ENCODE results near the gene CSRP2. TPM values are rescaled to one million over a fixed set of nuclear protein-coding genes. Genes with fewer than 3 reads are reported as not detected.

CSRP2 gene
- total and polyA plus RNA-seq, 9 donors = 7.8 to 64.5 (median 16.6) TPM

DNA sequence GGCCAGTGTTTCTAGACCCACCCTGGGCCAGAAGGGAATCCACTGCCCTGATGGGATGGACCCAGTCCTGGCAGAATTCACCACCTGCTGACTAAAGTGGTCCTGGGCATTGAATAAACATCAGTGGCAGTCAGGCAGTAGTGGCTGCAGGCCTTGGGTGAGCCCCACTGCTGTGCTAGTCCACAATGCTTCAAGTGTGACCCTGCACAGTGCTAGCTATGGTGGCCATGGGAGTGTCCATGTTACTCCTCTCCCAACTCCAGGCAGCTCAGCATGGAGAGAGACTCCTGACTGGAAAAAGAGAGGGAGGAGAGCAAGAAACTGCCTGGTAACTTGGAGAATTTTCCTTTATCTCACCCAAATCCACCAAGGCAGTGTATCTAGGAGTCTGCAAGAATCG is 17.5 kb upstream of the CSRP2 start:
- H3K4me3 ChIP-seq = no peak overlapping the region
- DNase-seq = no peak
- H3K9me3 ChIP-seq = no peaks in the 10 kb centered on the region
- H3K27me3 ChIP-seq = no peaks in the 10 kb centered on the region
- no peak for TF ChIP-seq EP300 (IDR thresholded peaks at IDR 0.05)
- TF ChIP-seq POLR2A (IDR thresholded peaks at IDR 0.05) = no peak
- TF ChIP-seq, protein P1, sequence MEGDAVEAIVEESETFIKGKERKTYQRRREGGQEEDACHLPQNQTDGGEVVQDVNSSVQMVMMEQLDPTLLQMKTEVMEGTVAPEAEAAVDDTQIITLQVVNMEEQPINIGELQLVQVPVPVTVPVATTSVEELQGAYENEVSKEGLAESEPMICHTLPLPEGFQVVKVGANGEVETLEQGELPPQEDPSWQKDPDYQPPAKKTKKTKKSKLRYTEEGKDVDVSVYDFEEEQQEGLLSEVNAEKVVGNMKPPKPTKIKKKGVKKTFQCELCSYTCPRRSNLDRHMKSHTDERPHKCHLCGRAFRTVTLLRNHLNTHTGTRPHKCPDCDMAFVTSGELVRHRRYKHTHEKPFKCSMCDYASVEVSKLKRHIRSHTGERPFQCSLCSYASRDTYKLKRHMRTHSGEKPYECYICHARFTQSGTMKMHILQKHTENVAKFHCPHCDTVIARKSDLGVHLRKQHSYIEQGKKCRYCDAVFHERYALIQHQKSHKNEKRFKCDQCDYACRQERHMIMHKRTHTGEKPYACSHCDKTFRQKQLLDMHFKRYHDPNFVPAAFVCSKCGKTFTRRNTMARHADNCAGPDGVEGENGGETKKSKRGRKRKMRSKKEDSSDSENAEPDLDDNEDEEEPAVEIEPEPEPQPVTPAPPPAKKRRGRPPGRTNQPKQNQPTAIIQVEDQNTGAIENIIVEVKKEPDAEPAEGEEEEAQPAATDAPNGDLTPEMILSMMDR (IDR thresholded peaks at IDR 0.05) = no peak
- no peak overlapping the region for H3K27ac ChIP-seq
- 91 to 100% (median 98%) methylated on average over 1 of the region's 1 CpG for WGBS, 3 donors
- H3K4me1 ChIP-seq (ENCODE audit: insufficient read depth) = no peaks in the 10 kb centered on the region
- H3K36me3 ChIP-seq = no peaks in the 10 kb centered on the region
- intact Hi-C loops (cut with DNase I) = no loop called here

GRCh38 chr12:76895796-76896195 is 17.0 kb upstream of the CSRP2 start:
- intact Hi-C loops (cut with DNase I) = no loop called here
- no peaks in the 10 kb centered on the region for H3K27me3 ChIP-seq
- TF ChIP-seq EP300 (IDR thresholded peaks at IDR 0.05) (no peak), POLR2A (IDR thresholded peaks at IDR 0.05) (no peak)
- TF ChIP-seq, protein P1 (IDR thresholded peaks at IDR 0.05) = no peak
- DNase-seq = no peak
- no peak overlapping the region for H3K4me3 ChIP-seq
- WGBS, 3 donors = 93 to 96% (median 95%) methylated on average over 5 of the region's 5 CpGs
- H3K27ac ChIP-seq = no peak overlapping the region
- no peaks in the 10 kb centered on the region for H3K4me1 ChIP-seq (ENCODE audit: insufficient read depth)
- H3K36me3 ChIP-seq = no peaks in the 10 kb centered on the region
- H3K9me3 ChIP-seq = no peaks in the 10 kb centered on the region

- Histone ChIP-seq H3K27me3 (no peaks in the 10 kb centered on the region), H3K4me3 (no peak overlapping the region), H3K4me1 (ENCODE audit: insufficient read depth) (no peaks in the 10 kb centered on the region), H3K9me3 (no peaks in the 10 kb centered on the region), H3K27ac (no peak overlapping the region), H3K36me3 (no peaks in the 10 kb centered on the region)
- TF ChIP-seq EP300 (IDR thresholded peaks at IDR 0.05) = no peak
- TF ChIP-seq POLR2A (IDR thresholded peaks at IDR 0.05) = no peak
- TF ChIP-seq, protein P1 (IDR thresholded peaks at IDR 0.05) = no peak
- DNase-seq = no peak
- intact Hi-C loops (cut with DNase I) = no loop called here
- 90 to 96% (median 94%) methylated on average over 3 of the region's 3 CpGs for WGBS, 3 donors
Measured at GRCh38 chr12:76891609-76892008, 12.8 kb upstream of the CSRP2 start.

- Histone ChIP-seq H3K27me3 (no peaks in the 10 kb centered on the region), H3K4me1 (ENCODE audit: insufficient read depth) (no peaks in the 10 kb centered on the region), H3K27ac (no peak overlapping the region), H3K4me3 (no peak overlapping the region), H3K9me3 (no peaks in the 10 kb centered on the region), H3K36me3 (no peaks in the 10 kb centered on the region)
- intact Hi-C loops (cut with DNase I) = no loop called here
- DNase-seq = no peak
- 42 to 47% (median 46%) methylated on average over 8 of the region's 8 CpGs for WGBS, 3 donors
- TF ChIP-seq, protein P1 (IDR thresholded peaks at IDR 0.05) = no peak
- no peak for TF ChIP-seq POLR2A (IDR thresholded peaks at IDR 0.05)
- TF ChIP-seq EP300 (IDR thresholded peaks at IDR 0.05) = no peak
Measured at GRCh38 chr12:76890151-76891143, 11.6 kb upstream of the CSRP2 start.
